ENCODE results near the gene MFSD2A. TPM values are rescaled to one million over a fixed set of nuclear protein-coding genes. Genes with fewer than 3 reads are reported as not detected.
A peak's percentile ranks its signal among the peaks of the same experiment; 100 is the strongest.
"Not testable (repeated sequence)": the region's sequence is repeated elsewhere in the genome, so short reads cannot be mapped to it uniquely, and the experiment has no call there.

The MFSD2A gene
- total RNA-seq, 1 donor from 2014 or later: 0.51 TPM

- DNase-seq (ENCODE audit: low read depth in 2 of 2): no peak
These were observed 13.7 kb upstream of the MFSD2A start for GRCh38 chr1:39940980-39941871.

DNA sequence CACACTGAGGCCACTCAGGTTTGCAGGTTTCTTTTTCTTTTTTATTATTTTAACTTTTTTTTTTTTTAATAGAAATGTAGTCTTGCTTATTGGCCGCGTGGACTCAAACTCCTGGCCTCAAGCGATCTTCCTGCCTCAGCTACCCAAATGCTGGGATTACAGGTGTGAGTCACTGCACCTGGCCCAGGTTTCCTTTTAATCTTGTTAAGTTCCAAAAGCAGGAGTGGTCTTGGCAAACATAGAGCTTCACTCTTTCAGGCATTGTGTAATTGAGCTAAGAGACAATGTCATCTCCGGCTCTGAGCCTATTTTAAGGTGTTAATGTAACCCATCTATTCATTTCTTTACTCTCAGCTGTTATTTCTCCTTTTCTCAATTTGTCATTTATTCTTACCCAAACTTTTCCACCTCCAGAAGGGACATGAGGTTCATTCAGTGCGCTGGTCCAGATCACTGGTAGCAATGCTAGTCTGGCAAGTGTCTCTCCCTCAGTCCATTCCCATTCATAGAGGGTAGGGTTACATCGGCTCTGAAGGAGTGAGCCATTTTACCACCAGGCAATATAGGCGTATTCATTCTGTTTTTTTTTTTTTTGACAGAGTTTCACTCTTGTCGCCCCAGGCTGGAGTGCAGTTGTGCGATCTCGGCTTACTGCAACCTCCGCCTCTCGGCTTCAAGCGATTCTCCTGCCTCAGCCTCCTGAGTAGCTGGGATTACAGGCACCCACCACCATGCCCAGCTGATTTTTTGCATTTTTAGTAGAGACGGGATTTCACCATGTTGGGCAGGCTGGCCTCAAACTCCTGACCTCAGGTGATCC lies 11.3 kb upstream of the MFSD2A start:
- DNase-seq (ENCODE audit: low read depth in 2 of 2): no peak

DNA sequence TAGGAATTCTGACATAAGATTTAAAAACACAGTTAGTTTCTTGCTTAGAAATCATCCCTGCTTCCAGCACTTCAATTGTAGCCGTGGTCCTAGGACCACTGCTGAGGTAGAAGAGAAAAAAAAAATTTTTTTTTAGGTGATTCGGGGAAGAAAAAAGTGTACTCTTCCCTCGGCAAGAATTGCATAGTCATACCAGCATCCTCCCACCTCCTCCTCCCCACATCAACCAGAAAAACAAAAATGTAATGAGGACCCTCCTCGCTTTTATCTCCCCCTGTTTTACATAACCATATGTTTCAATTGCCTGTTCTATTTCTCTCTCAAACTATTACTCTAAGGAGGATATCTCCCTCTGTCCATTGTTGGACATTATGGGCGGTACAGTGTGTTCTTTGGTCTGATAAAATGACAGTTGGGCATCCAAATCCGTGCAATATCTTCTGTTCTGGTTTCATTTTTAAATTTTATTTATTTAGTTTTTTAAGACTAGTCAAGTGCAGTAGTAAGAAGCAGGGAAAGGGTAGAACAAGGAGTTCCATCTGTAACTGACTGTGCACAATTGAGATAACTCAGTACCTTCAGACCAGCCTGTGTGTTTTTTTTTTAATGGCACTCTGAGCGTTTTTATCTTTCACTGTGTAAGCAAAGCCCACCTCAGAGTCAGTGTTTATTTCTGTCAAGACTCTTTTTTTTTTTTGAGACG lies 10.4 kb upstream of the MFSD2A start:
- DNase-seq (ENCODE audit: low read depth in 2 of 2): no peak

GRCh38 chr1:39946216-39946615 lies 8.7 kb upstream of the MFSD2A start:
- no peak for DNase-seq (ENCODE audit: low read depth in 2 of 2)

- no peak for DNase-seq (ENCODE audit: low read depth in 2 of 2)
These were observed 7.7 kb upstream of the MFSD2A start for GRCh38 chr1:39947260-39947659.

GRCh38 chr1:39949891-39950290 lies 5.1 kb upstream of the MFSD2A start:
- no peak for DNase-seq (ENCODE audit: low read depth in 2 of 2)

GRCh38 chr1:39951926-39952325 lies 3.0 kb upstream of the MFSD2A start:
- DNase-seq (ENCODE audit: low read depth in 2 of 2): no peak

GRCh38 chr1:39952359-39953110 lies 2.4 kb upstream of the MFSD2A start:
- DNase-seq (ENCODE audit: low read depth in 2 of 2): no peak

GRCh38 chr1:39954324-39954869 lies 548 bp upstream of the MFSD2A start:
- DNase-seq (ENCODE audit: low read depth in 2 of 2): no peak

GRCh38 chr1:39955547-39956539 lies 898 bp downstream of the MFSD2A start:
- peak in 1 of 2 donors; percentile 40 for DNase-seq (ENCODE audit: low read depth in 2 of 2)

- no peak for DNase-seq (ENCODE audit: low read depth in 2 of 2)
These were observed 2.5 kb downstream of the MFSD2A start for GRCh38 chr1:39957299-39958015.

DNA sequence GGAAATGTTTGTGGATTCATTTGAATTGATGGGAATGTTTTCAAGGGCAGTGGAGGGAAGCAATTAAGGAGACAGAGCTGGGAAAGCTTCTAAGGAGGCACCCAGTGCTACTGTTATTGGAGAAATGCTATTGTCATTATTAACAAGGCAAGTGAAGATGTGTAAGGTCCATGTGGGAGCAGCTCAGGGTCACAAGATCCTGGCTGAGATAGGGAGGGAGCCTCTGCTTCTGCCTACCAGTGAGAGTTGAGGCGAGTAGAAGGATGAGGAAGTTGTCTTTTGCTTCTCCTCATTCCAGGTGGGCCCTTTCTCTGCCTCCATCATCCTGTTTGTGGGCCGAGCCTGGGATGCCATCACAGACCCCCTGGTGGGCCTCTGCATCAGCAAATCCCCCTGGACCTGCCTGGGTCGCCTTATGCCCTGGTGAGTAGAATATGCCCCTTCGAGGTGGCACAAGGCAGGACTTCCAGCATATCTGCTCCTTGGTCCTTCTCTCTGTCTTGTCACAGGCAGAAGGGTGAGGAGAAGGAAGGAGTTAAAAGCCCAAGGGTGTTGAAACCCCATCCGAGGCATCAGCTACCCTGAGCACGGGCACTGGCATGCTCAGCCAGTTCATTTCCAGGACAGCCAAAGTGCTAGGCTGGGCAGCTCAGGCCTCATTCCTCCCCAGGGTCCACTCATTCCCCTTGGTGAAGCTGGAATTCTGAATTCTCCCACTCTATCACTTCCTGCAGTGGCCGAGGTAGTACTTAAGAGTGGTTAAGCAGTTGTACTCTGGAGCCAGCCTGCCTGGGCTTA lies 3.7 kb downstream of the MFSD2A start:
- DNase-seq (ENCODE audit: low read depth in 2 of 2): no peak

- no peak for DNase-seq (ENCODE audit: low read depth in 2 of 2)
These were observed 4.8 kb downstream of the MFSD2A start for GRCh38 chr1:39959651-39960333.

- peak in 1 of 2 donors; percentile 21 for DNase-seq (ENCODE audit: low read depth in 2 of 2)
These were observed 5.5 kb downstream of the MFSD2A start for GRCh38 chr1:39960431-39960958.

GRCh38 chr1:39962450-39962825 lies 7.5 kb downstream of the MFSD2A start:
- no peak for DNase-seq (ENCODE audit: low read depth in 2 of 2)

DNA sequence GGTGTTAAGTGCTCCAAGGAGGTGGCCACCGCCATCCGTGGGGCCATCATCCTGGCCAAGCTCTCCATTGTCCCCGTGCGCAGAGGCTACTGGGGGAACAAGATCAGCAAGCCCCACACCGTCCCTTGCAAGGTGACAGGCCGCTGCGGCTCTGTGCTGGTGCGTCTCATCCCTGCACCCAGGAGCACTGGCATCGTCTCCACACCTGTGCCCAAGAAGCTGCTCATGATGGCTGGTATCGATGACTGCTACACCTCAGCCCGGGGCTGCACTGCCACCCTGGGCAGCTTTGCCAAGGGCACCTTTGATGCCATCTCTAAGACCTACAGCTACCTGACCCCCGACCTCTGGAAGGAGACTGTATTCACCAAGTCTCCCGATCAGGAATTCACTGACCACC lies 8.0 kb downstream of the MFSD2A start:
- DNase-seq (ENCODE audit: low read depth in 2 of 2): not testable (repeated sequence)

- DNase-seq (ENCODE audit: low read depth in 2 of 2): no peak
These were observed 9.6 kb downstream of the MFSD2A start for GRCh38 chr1:39964552-39964951.

Data from dermis microvascular lymphatic vessel endothelial cell (primary cell).